B cell (primary cell): ENCODE measurements around the gene MICU2.

Experiments
- CTCF ChIP-seq: fragments of 200-600 bp; IDR thresholded peaks from one replicate; pipeline ENCODE4 v1.8.0; 2022; ENCODE audit warnings: antibody characterized with exemption, mild to moderate bottlenecking
- EZH2 ChIP-seq: IDR thresholded peaks from 2 replicates; pipeline ENCODE4 v1.6.1; 2012; ENCODE audit warnings: borderline replicate concordance, low read depth, mild to moderate bottlenecking, moderate library complexity, low read length; ENCODE audit not compliant: insufficient read depth, poor library complexity, severe bottlenecking

GRCh38 chr13:21470785-21471184 lies 133.2 kb downstream of the MICU2 start:
- TF ChIP-seq CTCF = no peak
- no peak for TF ChIP-seq EZH2
